ENCODE results near the gene SPARCL1.

- TF ChIP-seq POLR2A (IDR thresholded peaks at IDR 0.05) (no peak), CTCF (IDR thresholded peaks at IDR 0.05) (no peak)
Measured at GRCh38 chr4:87545052-87545451, 15.9 kb upstream of the SPARCL1 start.
